Transverse colon (tissue), 4 donors: ENCODE measurements around the gene CRLF2. TPM values are rescaled to one million over a fixed set of nuclear protein-coding genes. Genes with fewer than 3 reads are reported as not detected.
"Not testable (repeated sequence)": the region's sequence is repeated elsewhere in the genome, so short reads cannot be mapped to it uniquely, and the experiment has no call there.

Source experiments
- DNase-seq: peaks from one replicate; pipeline ENCODE4 v3.0.0-alpha.2; 2019
- H3K27ac ChIP-seq, 4 donors: fragments of 200-600 bp; sonication (generic); 2 replicates each; pipeline ENCODE4 v1.5.1; 2016 to 2018; ENCODE audit warnings: inconsistent platforms in 4 of 4
- H3K27me3 ChIP-seq: fragments of 200-600 bp; sonication (generic); 2 replicates; pipeline ENCODE4 v1.5.1; 2017; ENCODE audit warnings: inconsistent platforms
- H3K36me3 ChIP-seq, 4 donors: fragments of 200-600 bp; sonication (generic); 2 replicates each; pipeline ENCODE4 v1.5.1; 2017 to 2019; ENCODE audit warnings: inconsistent platforms in 4 of 4
- H3K4me1 ChIP-seq, 4 donors: fragments of 200-600 bp; sonication (generic); 2 replicates each; pipeline ENCODE4 v1.5.1; 2017 to 2020; ENCODE audit warnings: inconsistent platforms in 4 of 4
- H3K4me3 ChIP-seq, 4 donors: fragments of 200-600 bp; sonication (generic); 1 replicate in 1 of 4; 2 replicates in 3 of 4; pipeline versions ENCODE4 v1.5.1 to v1.6.1; 2017 to 2019; ENCODE audit warnings: inconsistent platforms in 4 of 4
- H3K9me3 ChIP-seq, 2 donors: fragments of 200-600 bp; sonication (generic); 2 replicates each; pipeline ENCODE4 v1.5.1; 2017 to 2019; ENCODE audit warnings: inconsistent platforms in 2 of 2
- CTCF ChIP-seq, 5 experiments: fragments of 200-600 bp in 3 of 5; fragments of 450-650 bp in 2 of 5; sonication (generic) in 3 of 5; IDR thresholded peaks; 1 replicate in 2 of 5; 2 replicates in 3 of 5; pipeline ENCODE4 v1.5.1; 2016 to 2017; ENCODE audit warnings: antibody characterized with exemption in 5 of 5, inconsistent platforms in 3 of 5, mild to moderate bottlenecking in 2 of 5, moderate library complexity in 1 of 5
- EP300 ChIP-seq: sonication (generic); formaldehyde crosslinking; IDR thresholded peaks from one replicate; pipeline ENCODE4 v1.6.1; 2017; ENCODE audit warnings: antibody characterized with exemption, low read depth
- POLR2A ChIP-seq: fragments of 450-650 bp; IDR thresholded peaks from one replicate; pipeline ENCODE4 v1.6.1; 2016; ENCODE audit warnings: antibody characterized with exemption, mild to moderate bottlenecking, moderate library complexity
- POLR2AphosphoS5 ChIP-seq, 3 donors: sonication (generic); formaldehyde crosslinking; IDR thresholded peaks; one replicate each; pipeline ENCODE4 v1.6.1; 2016; ENCODE audit warnings: antibody characterized with exemption in 3 of 3
- WGBS, 2 donors: methylation state at CpG; one replicate each; pipeline ENCODE4 v1.1.5; 2018; ENCODE audit warnings: low coverage in 1 of 2; 5-methylcytosine and 5-hydroxymethylcytosine counted together
- in situ Hi-C, 4 donors: fragments of 200-750 bp; cut with MboI; loops; one replicate each; pipeline versions ENCODE4 v1.15.0 to v1.15.1; 2017; ENCODE audit warnings: low sequenced_read_pairs in 3 of 4, low pct_ligation_motif_present in 1 of 4, low pct_unique_long_range_greater_than_20kb in 1 of 4
- intact Hi-C: fragments of 100-400 bp; cut with DNase I; formaldehyde crosslinking; loops from one replicate; pipeline ENCODE4 v1.15.1; 2023; ENCODE audit warnings: low total_unique reads
- total RNA-seq, 4 donors: library from RNA; depleted of rRNA; stranded (reverse); fragments of >200 nt; gene quantifications; one replicate each; pipeline ENCODE4 v1.1.0, GENCODE V29; 2016

The CRLF2 gene
- total RNA-seq = 10 to 100 TPM in 1 of 4 donors, under 1 TPM in 1, not detected in 2; 0.41 to 15.0 TPM

DNA sequence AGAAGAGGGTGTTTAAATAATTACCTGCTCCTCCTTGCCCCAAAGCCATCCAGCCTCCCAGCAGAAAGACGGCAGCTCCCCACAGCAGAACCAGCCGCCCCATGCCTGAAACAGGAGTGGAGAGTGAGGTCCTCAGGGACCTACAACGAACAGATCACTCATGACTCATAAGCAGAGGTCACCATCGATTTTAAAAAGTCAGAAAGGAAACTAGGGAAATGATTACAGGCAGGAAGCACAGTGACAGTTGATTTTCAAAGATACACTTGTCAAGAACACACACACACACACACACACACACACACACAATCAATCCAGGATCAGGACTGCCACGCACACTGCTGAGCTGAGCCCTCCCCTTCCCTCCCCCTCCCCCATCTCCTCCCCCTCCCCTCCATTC lies at the start of gene CRLF2:
Gene CRLF2 (minus strand): TSS at position 118 of the 400 bp plus-strand sequence. CDS start 15 bp downstream, at position 103.
- Histone ChIP-seq H3K4me1 (no peaks in the 10 kb centered on the region), H3K36me3 (no peaks in the 10 kb centered on the region), H3K27me3 (no peaks in the 10 kb centered on the region), H3K4me3 (no peak within 1 kb of the TSS), H3K9me3 (no peaks in the 10 kb centered on the region), H3K27ac (no peak within 1 kb of the TSS)
- DNase-seq = no peak
- in situ Hi-C loops = no loop called here
- TF ChIP-seq POLR2A = no peak
- TF ChIP-seq POLR2AphosphoS5 (IDR thresholded peaks at IDR 0.05) = no peak
- no peak for TF ChIP-seq EP300
- TF ChIP-seq CTCF (IDR thresholded peaks at IDR 0.05) = no peak
- WGBS, 2 donors = 10 to 30% methylated on average over 2 to 5 of the region's 5 CpGs
- intact Hi-C loops = no loop called here

DNA sequence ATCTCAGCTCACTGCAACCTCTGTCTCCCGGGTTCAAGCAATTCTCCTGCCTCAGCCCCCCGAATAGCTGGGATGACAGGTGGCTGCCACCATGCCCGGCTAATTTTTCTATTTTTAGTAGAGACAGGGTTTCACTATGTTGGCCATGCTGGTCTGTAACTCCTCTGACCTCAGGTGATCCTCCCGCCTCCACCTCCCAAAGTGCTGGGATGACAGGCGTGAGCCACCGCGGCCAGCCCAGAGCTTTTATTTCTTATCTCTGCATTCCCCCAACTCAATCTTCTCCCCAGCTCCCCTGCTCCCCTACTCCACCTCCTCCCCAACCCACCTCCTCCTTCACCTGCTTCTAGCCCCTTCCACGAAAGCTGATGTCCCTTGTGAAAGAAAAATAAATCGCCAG lies 49.3 kb upstream of the CRLF2 start:
- H3K4me1 ChIP-seq, in situ Hi-C loops, intact Hi-C loops, H3K9me3 ChIP-seq, H3K4me3 ChIP-seq, DNase-seq, H3K27ac ChIP-seq, H3K36me3 ChIP-seq, H3K27me3 ChIP-seq: not testable (repeated sequence)
- 83 to 89% methylated on average over 2 to 9 of the region's 9 CpGs for WGBS, 2 donors

DNA sequence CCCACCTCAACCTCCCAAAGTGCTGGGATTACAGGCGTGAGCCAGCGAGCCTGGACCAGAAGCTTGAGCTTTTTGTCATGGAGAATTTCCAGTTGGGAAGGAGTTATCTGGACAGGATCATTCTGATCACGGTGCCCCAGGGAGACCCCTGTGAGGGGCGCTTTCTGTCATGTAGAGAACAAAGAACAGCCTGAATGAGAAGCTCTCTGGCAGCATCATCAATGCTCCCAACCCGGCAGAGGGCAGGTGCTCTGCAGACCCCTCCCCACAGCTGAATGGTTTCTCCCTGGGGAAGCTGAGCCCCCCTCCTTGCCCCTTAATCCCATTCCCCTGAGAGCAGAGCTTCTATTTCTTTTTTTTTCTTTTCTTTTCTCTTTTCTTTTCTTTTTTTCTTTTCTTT lies 48.8 kb upstream of the CRLF2 start:
- no peak for TF ChIP-seq POLR2A
- TF ChIP-seq EP300 = no peak

GRCh38 chrX:1252861-1253260 lies 40.4 kb upstream of the CRLF2 start:
- intact Hi-C loops = no loop called here
- TF ChIP-seq POLR2A = no peak
- no peak for TF ChIP-seq POLR2AphosphoS5 (IDR thresholded peaks at IDR 0.05)
- TF ChIP-seq EP300 = no peak
- TF ChIP-seq CTCF (IDR thresholded peaks at IDR 0.05) = no peak
- no peak overlapping the region for H3K4me3 ChIP-seq
- in situ Hi-C loops = no loop called here
- H3K27ac ChIP-seq = no peak overlapping the region
- no peaks in the 10 kb centered on the region for H3K9me3 ChIP-seq
- H3K4me1 ChIP-seq = peaks cover 5 to 17% (median 5%) of the 10 kb centered on the region in 4 donors
- no peaks in the 10 kb centered on the region for H3K36me3 ChIP-seq
- H3K27me3 ChIP-seq = peaks cover 7% of the 10 kb centered on the region
- DNase-seq = no peak
- 84% methylated on average over 3 of the region's 3 CpGs; no CpG with 5 or more reads in 1 of the 2 donors for WGBS, 2 donors

More for the DNA sequence above, 48.8 kb upstream of the CRLF2 start:
- Histone ChIP-seq H3K4me3 (no peak overlapping the region), H3K27me3 (no peaks in the 10 kb centered on the region), H3K9me3 (no peaks in the 10 kb centered on the region), H3K4me1 (no peaks in the 10 kb centered on the region), H3K27ac (no peak overlapping the region), H3K36me3 (no peaks in the 10 kb centered on the region)
- in situ Hi-C loops (no loop called here), intact Hi-C loops (no loop called here)
- 62% methylated on average over 5 of the region's 5 CpGs; no CpG with 5 or more reads in 1 of the 2 donors for WGBS, 2 donors
- DNase-seq = no peak

DNA sequence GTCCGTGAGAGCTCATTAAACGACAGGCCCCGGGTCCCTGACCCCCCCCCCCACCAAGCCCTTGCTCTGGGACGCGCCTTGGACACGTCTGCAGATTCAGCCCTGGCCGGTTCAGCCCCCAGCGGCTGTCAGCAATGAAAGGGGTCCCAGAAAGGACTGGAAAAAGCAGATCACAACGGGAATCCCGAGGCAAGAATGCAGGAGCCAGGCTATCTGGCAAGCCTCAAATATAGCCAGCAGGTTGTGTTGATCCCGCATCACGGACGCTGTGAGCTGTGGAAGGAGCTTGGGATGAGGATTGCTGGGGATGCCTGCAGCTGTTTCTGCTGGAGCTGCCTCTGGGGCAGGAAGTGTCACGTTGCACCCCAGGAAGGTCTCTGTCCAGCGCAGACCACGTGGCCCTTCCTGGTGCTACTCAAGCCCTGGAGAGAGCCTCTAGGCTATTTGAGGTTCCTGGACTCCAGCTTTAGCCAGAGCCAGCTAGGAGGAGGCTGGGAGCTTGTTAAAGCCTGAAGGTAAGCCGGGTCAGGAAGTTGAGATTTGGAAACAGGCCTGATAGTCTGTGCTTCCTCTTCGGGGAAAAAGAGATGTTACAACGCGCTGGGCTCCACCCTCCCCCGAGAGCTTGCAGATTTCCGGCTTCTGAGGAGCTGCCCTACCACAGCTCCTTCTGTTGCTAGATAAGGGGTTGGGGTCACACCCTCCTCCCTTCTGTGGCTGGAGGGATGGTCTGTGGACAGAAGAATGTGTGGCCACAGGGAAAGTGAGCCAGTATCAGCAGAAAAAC lies 36.8 kb upstream of the CRLF2 start:
- no peak for TF ChIP-seq POLR2AphosphoS5 (IDR thresholded peaks at IDR 0.05)
- TF ChIP-seq POLR2A = no peak
- no peak for TF ChIP-seq EP300
- TF ChIP-seq CTCF (IDR thresholded peaks at IDR 0.05) = no peak
- Histone ChIP-seq H3K36me3 (no peaks in the 10 kb centered on the region), H3K9me3 (no peaks in the 10 kb centered on the region), H3K4me1 (peaks cover 5 to 17% (median 5%) of the 10 kb centered on the region in 4 donors), H3K4me3 (peak overlapping the region in 1 of 4 donors; percentile 31), H3K27me3 (peaks cover 11% of the 10 kb centered on the region), H3K27ac (peak overlapping the region; percentile 45 to 72 (median 54))
- 23% methylated on average over 21 of the region's 22 CpGs; no CpG with 5 or more reads in 1 of the 2 donors for WGBS, 2 donors
- intact Hi-C loops = no loop called here
- DNase-seq = peak; percentile 24
- in situ Hi-C loops = no loop called here
